Measurements from ENCODE around the gene NRTN.
"Not testable (repeated sequence)": the region's sequence is repeated elsewhere in the genome, so short reads cannot be mapped to it uniquely, and the experiment has no call there.

NRTN gene

DNA sequence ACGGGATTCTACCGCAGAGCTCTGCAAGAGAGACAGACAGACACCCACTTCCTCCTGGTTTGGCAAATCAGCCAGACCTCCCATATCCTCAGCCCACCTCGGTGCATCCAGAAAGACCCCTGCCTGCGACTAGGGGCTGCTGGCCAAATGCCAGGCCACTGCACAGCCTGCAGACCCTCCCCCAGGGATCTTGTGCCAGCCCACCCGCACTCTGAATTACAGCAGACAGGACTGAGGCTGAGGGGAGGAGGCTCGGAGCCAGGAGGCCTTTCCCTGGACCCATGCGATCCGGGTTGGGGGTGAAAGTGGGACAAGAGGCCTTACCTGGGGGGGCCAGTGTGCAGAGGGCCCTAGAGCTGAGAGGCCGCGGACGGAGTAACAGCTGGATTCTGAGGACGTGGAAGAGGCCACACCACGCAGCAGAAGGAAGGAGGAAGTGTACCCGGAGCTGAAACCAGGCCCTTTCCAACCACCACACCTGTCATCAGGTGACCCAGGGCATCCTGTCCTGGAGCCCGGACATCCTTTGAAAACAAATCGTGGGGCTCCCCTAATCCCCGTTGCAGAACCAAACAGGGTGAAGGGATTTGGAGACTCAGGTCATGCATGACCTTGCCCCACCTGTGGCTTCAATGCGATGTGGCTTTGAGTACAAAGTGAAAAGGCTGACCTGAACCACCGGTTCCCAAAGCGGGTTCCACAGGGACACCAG is 33.6 kb downstream of the NRTN start:
- no peak for DNase-seq (ENCODE audit: low read depth in 2 of 2)

- DNase-seq (ENCODE audit: low read depth in 2 of 2), result no peak
Observed at GRCh38 chr19:5839065-5840017, 34.5 kb downstream of the NRTN start, which contains the start of gene FUT6. TSS of gene FUT6 (minus strand) at chr19:5839702. CDS start at chr19:5832567, 7,135 bp downstream.

GRCh38 chr19:5841735-5842111 is 36.9 kb downstream of the NRTN start:
- DNase-seq (ENCODE audit: low read depth in 2 of 2), result not testable (repeated sequence)

GRCh38 chr19:5843295-5843927 is 38.5 kb downstream of the NRTN start:
- no peak for DNase-seq (ENCODE audit: low read depth in 2 of 2)

DNA sequence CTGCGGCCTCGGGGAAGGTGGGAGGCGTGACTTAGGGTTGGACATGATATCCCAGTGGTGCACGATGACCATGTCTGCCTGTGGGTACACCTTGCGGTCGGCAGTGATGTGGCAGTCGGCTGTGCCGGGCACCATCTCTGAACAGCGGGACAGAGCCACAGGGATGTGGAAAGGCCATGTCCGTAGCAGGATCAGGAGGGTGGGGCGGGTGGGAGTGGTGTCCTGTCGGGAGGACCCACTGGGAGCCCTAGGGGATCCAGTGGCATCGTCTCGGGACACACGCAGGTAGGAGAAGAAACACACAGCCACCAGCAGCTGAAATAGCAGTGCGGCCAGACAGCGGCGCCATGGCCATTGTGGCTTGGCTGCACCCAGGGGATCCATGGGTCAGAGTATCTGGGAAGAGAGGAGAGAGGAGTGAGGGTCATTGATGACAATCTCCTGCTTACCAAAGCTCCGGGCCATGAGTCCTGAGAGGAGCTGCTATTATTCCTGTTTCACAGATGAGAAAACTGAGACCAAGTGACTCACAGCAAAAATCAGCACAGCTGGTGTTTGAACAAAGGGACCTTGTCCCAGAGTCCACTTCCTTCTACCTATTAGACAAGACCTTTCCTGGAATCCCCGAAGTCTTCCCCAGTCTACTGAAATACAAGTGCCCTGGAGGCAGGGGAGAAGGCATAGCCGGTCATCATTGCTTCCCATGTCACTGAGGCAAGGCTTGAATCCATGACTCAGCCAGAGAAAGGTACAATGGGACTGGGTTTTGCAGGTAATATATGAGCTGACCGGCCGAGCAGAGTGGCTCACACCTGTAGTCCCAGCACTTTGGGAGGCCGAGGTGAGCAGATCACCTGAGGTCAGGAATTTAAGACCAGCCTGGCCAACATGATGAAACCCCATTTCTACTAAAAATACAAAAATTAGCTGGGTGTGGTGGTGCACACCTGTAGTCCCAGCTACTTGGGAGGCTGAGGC is 39.9 kb downstream of the NRTN start:
- DNase-seq (ENCODE audit: low read depth in 2 of 2), result no peak

GRCh38 chr19:5847846-5848245 is 43.0 kb downstream of the NRTN start:
- DNase-seq (ENCODE audit: low read depth in 2 of 2), result not testable (repeated sequence)

GRCh38 chr19:5848621-5849020 is 43.8 kb downstream of the NRTN start:
- DNase-seq (ENCODE audit: low read depth in 2 of 2), result not testable (repeated sequence)

DNA sequence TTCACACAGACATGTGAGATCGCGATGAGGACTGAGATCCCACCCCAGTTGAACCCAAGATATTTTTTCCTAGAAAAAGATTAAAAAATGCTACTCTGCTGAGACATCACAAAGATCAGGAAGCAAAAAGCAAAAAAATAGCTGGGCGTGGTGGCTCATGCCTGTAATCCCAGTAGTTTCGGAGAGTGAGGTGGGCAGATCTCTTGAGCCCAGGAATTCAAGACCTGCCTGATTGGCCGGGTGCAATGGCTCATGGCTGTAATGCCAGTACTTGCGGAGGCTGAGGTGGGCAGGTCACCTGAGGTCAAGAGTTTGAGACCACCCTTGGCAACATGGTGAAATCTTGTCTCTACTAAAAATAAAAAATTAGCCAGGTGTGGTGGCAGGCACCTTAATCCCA is 45.3 kb downstream of the NRTN start:
- no peak for DNase-seq (ENCODE audit: low read depth in 2 of 2)

GRCh38 chr19:5850743-5851293 is 46.0 kb downstream of the NRTN start:
- no peak for DNase-seq (ENCODE audit: low read depth in 2 of 2)

DNA sequence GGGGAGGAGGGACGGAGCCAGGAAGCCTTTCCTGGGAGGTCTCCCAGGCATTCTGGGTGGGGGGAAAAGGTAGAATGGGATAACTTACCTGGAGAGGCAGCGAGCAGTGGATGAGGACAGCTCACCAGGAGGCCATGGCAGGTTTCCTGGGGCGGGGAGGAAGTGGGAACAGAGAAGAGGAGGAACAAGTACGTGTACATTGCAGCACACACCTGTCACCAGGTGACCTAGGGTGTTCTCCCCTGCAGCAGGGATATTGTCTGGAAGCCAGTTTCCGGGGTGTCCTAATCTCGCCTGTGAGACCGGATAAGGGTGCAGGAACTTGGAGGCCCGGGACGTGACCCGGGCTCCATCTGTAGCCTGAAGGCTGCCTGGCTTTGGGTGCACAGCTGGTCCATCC is 46.4 kb downstream of the NRTN start, which contains the start of gene FUT3:
Gene FUT3, minus strand, starts transcription at position 148 of the 400 bp plus-strand sequence.
- DNase-seq (ENCODE audit: low read depth in 2 of 2), result no peak

- DNase-seq (ENCODE audit: low read depth in 2 of 2), result not testable (repeated sequence)
Observed at GRCh38 chr19:5854121-5854520, 49.3 kb downstream of the NRTN start.

- DNase-seq (ENCODE audit: low read depth in 2 of 2), result not testable (repeated sequence)
Observed at GRCh38 chr19:5855151-5855550, 50.3 kb downstream of the NRTN start.

DNA sequence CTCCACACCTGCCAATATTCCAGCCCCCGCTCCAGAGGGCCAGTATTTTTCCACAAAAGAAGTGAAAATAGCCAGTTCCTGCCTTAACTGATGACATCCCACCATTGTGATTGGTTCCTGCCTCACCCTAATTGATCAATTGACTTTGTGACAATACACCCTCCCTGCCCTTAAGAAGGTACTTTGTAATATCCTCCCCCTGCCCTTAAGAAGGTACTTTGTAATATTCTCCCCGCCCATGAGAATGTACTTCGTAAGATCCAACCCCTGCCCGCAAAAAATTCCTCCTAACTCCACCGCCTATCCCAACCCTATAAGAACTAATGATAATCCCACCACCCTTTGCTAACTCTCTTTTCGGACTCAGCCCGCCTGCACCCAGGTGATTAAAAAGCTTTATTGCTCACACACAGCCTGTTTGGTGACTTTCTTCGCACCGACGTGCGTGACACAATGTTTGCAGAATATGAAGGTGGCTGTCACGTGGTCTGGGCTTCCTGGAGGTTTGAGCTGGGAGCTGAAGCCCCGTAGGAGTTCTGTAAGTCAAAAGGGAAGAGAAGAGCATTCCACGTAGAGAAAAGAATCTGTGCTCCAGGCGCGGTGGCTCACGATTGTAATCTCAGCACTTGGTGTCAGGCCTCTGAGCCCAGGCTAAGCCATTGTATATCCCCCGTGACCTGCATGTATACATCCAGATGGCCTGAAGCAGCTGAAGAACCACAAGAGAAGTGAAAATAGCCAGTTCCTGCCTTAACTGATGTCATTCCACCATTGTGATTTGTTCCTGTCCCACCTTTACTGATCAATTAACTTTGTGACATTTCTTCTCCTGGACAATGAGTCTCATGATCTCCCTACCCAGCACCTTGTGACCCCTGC is 52.6 kb downstream of the NRTN start:
- no peak for DNase-seq (ENCODE audit: low read depth in 2 of 2)

- DNase-seq (ENCODE audit: low read depth in 2 of 2), result no peak
Observed at GRCh38 chr19:5863030-5863665, 58.3 kb downstream of the NRTN start.

DNA sequence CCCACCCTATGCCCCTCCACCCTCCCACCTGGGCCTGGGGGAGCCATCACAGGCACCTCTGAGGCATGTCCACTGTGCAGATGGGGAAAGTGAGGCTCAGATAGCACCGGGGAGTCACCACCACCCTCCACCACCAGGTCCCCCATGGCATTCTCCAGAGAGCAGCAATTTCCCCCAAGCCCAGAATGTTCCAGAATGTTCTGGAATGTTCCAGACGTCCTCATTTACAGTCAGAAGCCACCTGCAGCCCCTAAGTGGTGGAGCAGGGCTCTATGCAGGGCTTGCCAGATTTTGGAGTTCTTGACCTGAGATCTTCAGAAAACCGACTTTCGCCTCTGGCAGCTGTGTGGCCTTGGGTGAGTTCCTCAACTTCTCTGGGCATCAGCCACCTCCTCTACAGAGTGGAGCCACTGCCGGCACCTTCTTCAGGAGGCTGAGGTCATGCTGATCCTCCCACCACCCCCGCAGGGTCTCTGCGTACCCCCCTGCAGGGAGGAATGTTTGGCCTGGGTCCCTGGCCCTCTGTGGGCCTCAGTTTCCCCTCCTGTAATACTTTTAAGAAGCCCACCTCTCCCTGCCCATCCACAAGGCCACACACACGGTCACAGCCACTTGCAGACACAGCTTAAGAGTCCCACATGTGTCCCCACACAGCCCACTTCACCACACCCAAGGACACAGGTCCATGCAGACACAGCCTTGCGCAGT is 59.3 kb downstream of the NRTN start:
- no peak for DNase-seq (ENCODE audit: low read depth in 2 of 2)

GRCh38 chr19:5864725-5865486 is 60.0 kb downstream of the NRTN start:
- no peak for DNase-seq (ENCODE audit: low read depth in 2 of 2)

DNA sequence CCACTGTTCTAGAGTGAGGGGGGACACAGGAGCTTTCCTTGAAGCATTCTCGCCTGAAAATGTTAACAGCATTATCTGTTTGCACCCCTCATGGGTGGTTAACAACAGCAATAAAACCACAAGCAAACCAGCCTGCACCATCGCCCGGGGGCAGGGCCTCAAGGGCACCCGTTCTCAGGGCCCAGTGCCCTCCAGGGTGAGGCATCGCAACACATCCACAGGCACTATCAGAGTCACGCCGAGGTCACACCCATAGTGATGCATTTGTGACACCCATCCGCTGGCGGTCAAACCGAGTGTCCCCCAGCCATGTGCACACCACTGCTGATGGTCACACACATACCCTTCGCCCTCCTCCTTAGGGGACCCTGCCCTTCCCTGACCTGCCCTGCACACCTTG is 60.9 kb downstream of the NRTN start:
- DNase-seq (ENCODE audit: low read depth in 2 of 2), result no peak
